Coronary artery (tissue), 2 donors: ENCODE measurements around the gene SYT14.

Source experiments
- DNase-seq: peaks from one replicate; pipeline ENCODE4 v3.0.0-alpha.2; 2017; ENCODE audit warnings: low spot score
- H3K27ac ChIP-seq, 2 donors: fragments of 200-600 bp; sonication (generic); one replicate each; pipeline ENCODE4 v1.5.1; 2016 to 2019
- H3K4me3 ChIP-seq: fragments of 200-600 bp; sonication (generic); 2 replicates; pipeline ENCODE4 v1.5.1; 2016; ENCODE audit warnings: mild to moderate bottlenecking, moderate library complexity
- CTCF ChIP-seq: fragments of 200-600 bp; sonication (generic); IDR thresholded peaks from one replicate; pipeline ENCODE4 v1.5.1; 2019; ENCODE audit warnings: antibody characterized with exemption

SYT14 gene

GRCh38 chr1:210085359-210085758 lies 147.3 kb downstream of the SYT14 start:
- no peak overlapping the region for H3K4me3 ChIP-seq
- no peak for TF ChIP-seq CTCF
- DNase-seq, result no peak
- H3K27ac ChIP-seq, result no peak overlapping the region

GRCh38 chr1:210087058-210087457 lies 149.0 kb downstream of the SYT14 start:
- Histone ChIP-seq H3K4me3 (no peak overlapping the region), H3K27ac (no peak overlapping the region)
- no peak for TF ChIP-seq CTCF
- no peak for DNase-seq

GRCh38 chr1:210089855-210090254 lies 151.8 kb downstream of the SYT14 start:
- Histone ChIP-seq H3K4me3 (no peak overlapping the region), H3K27ac (no peak overlapping the region)
- DNase-seq, result no peak
- no peak for TF ChIP-seq CTCF

GRCh38 chr1:210092366-210092765 lies 154.3 kb downstream of the SYT14 start:
- H3K27ac ChIP-seq, result no peak overlapping the region
- TF ChIP-seq CTCF, result no peak
- H3K4me3 ChIP-seq, result no peak overlapping the region

DNA sequence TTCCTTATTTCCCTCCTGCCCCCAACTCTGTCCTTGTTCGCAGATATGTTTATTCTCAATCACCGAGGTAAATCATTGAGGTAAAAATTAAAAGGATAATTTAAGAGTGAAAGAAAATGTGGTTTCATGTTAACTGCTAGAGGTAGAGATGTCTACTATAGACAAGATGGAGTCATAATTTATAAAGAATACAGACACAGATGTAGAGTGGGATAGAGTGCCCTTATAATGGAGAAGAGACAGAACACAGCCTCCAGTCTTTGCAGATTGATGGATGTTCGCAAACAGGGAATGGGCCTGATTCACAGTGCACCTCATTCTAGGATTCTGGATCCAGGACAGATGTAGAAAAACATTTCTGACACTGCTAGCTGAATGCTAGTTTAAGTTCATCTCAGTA lies 155.4 kb downstream of the SYT14 start:
- no peak for TF ChIP-seq CTCF
- H3K27ac ChIP-seq, result no peak overlapping the region
- no peak for DNase-seq

More at GRCh38 chr1:210092366-210092765, 154.3 kb downstream of the SYT14 start:
- DNase-seq, result no peak

DNA sequence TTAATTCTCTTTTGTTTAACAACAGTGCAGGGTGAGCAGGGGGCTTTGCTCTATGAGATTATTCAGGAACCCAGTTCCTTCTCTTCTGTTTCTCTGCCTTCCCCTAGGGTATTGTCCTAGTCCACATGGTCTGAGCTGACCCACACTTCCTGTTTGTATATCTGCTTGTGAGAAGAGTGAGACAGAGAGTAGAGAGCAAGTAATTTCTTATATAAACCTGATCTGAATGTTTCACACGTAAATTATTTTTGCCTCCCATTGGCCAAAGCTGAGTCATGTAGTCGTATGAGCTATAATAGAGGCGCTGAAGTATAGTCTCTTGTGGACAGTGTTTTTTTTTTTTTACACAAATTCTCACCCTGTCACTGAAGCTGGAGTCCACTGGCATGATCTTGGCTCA lies 160.3 kb downstream of the SYT14 start:
- DNase-seq, result no peak

More for the DNA sequence above, 155.4 kb downstream of the SYT14 start:
- H3K4me3 ChIP-seq, result no peak overlapping the region

More for the DNA sequence above, 160.3 kb downstream of the SYT14 start:
- H3K4me3 ChIP-seq, result no peak overlapping the region
- H3K27ac ChIP-seq, result no peak overlapping the region
- no peak for TF ChIP-seq CTCF
